K562 (cell line): ENCODE results near the gene MED19. TPM values are rescaled to one million over a fixed set of nuclear protein-coding genes. Genes with fewer than 3 reads are reported as not detected.

Experiments used
- CBX3 ChIP-seq, 2 experiments: IDR thresholded peaks; 1 replicate in 1 of 2; 2 replicates in 1 of 2; pipeline ENCODE4 v1.6.1; 2012; ENCODE audit warnings: inconsistent platforms in 2 of 2, low read length in 2 of 2, borderline replicate concordance in 1 of 2, control low read depth in 1 of 2
- FOXP1 ChIP-seq: sonication (generic); formaldehyde crosslinking; IDR thresholded peaks from 2 replicates; pipeline ENCODE4 v1.8.0; 2022; ENCODE audit warnings: mild to moderate bottlenecking, missing genetic modification reagents
- GABPA ChIP-seq: fragments of 200-800 bp; sonication (Bioruptor generic); conservative IDR thresholded peaks from 2 replicates; pipeline ENCODE4 v1.6.1; 2016; ENCODE audit warnings: low read depth, missing genetic modification characterization, missing compliant biosample characterization
- LCOR ChIP-seq: sonication (generic); formaldehyde crosslinking; IDR thresholded peaks from 2 replicates; pipeline ENCODE4 v1.8.0; 2022; ENCODE audit warnings: mild to moderate bottlenecking, missing genetic modification reagents
- MITF ChIP-seq: IDR thresholded peaks from 2 replicates; pipeline ENCODE4 v1.6.1; 2014; ENCODE audit warnings: antibody characterized with exemption
- MTA3 ChIP-seq: fragments of 450-650 bp; formaldehyde crosslinking; IDR thresholded peaks from 2 replicates; pipeline ENCODE4 v1.6.1; 2017; ENCODE audit warnings: mild to moderate bottlenecking, borderline replicate concordance
- NFIX ChIP-seq: fragments of 250-450 bp; sonication (Bioruptor Pico); IDR thresholded peaks from 2 replicates; pipeline ENCODE4 v1.4.0; 2020; ENCODE audit warnings: low read depth, mild to moderate bottlenecking, moderate library complexity
- NR2C1 ChIP-seq, 2 experiments: fragments of 450-650 bp; IDR thresholded peaks; 2 replicates each; pipeline ENCODE4 v1.6.1; 2017; ENCODE audit warnings: mild to moderate bottlenecking in 2 of 2, antibody characterized with exemption in 1 of 2, inconsistent platforms in 1 of 2, missing compliant biosample characterization in 1 of 2, missing genetic modification characterization in 1 of 2
- PHF8 ChIP-seq: fragments of 200-600 bp; sonication (generic); IDR thresholded peaks from 2 replicates; pipeline ENCODE4 v1.6.1; 2012; ENCODE audit warnings: mixed run types, mild to moderate bottlenecking, inconsistent platforms, low read length, moderate library complexity, borderline replicate concordance
- POLR2A ChIP-seq: fragments of 450-650 bp; conservative IDR thresholded peaks from 2 replicates; pipeline ENCODE4 v1.6.1; 2016
- POLR2AphosphoS5 ChIP-seq: IDR thresholded peaks from 2 replicates; pipeline ENCODE4 v1.6.1; 2011; ENCODE audit warnings: mild to moderate bottlenecking, low read depth, low read length, moderate library complexity; ENCODE audit not compliant: control insufficient read depth, insufficient read depth
- SMAD2 ChIP-seq: fragments of 150-350 bp; IDR thresholded peaks from 2 replicates; pipeline ENCODE4 v1.6.1; 2014; ENCODE audit warnings: low read depth, mild to moderate bottlenecking, low read length
- SREBF1 ChIP-seq: fragments of 150-350 bp; IDR thresholded peaks from 2 replicates; pipeline ENCODE4 v1.6.1; 2014; ENCODE audit warnings: antibody characterized with exemption, low read depth, low read length, borderline replicate concordance
- TAL1 ChIP-seq: fragments of 450-650 bp; IDR thresholded peaks from 2 replicates; pipeline ENCODE4 v1.6.1; 2016; ENCODE audit warnings: mild to moderate bottlenecking
- TRIM28 ChIP-seq: fragments of 450-650 bp; IDR thresholded peaks from 2 replicates; pipeline ENCODE4 v1.6.1; 2017
- ZFP30 ChIP-seq: fragments of 250-450 bp; sonication (Bioruptor Pico); IDR thresholded peaks from 2 replicates; pipeline ENCODE4 v1.8.0; 2022; ENCODE audit warnings: moderate library complexity, mild to moderate bottlenecking, inconsistent platforms, borderline replicate concordance
- ZNF584 ChIP-seq: fragments of 200-800 bp; sonication (Bioruptor generic); IDR thresholded peaks from 2 replicates; pipeline ENCODE4 v1.6.1; 2016; ENCODE audit warnings: low read depth, mild to moderate bottlenecking, missing genetic modification characterization, missing compliant biosample characterization
- ZSCAN32 ChIP-seq: fragments of 450-650 bp; formaldehyde crosslinking; IDR thresholded peaks from 2 replicates; pipeline ENCODE4 v1.4.0; 2020; ENCODE audit warnings: mild to moderate bottlenecking, moderate library complexity
- polyA plus RNA-seq, 8 experiments: library from polyadenylated mRNA; depleted of rRNA in 4 of 8; stranded (reverse) in 5 of 8; unstranded in 3 of 8; fragments of >200 nt; fragmentation: Nextera tagmentation in 2 of 8; fragmentation: Illumina TruSeq in 1 of 8; extraction: Ambion mirVana in 2 of 8; extraction: Trizol in 1 of 8; gene quantifications; 2 replicates each; pipeline versions ENCODE4 v1.2.1 to v1.2.3, GENCODE V29; 2011 to 2014; ENCODE audit warnings: inconsistent platforms in 1 of 8, missing spikeins in 1 of 8
- total RNA-seq, 7 experiments: library from RNA; depleted of rRNA in 6 of 7; stranded (reverse); fragments of >200 nt in 6 of 7; fragmentation: Illumina TruSeq in 2 of 7; extraction: Trizol in 2 of 7; gene quantifications; 2 replicates each; pipeline versions ENCODE4 v1.2.1 to v1.2.3, GENCODE V29; 2011 to 2021; ENCODE audit warnings: low replicate concordance in 1 of 7
- TF ChIP-seq, protein P1 (sequence below): sonication (generic); formaldehyde crosslinking; IDR thresholded peaks from 2 replicates; pipeline ENCODE4 v1.8.0; 2022; ENCODE audit warnings: mild to moderate bottlenecking, missing genetic modification reagents
- TF ChIP-seq, protein P2 (sequence below), 2 experiments: IDR thresholded peaks; 2 replicates each; pipeline ENCODE4 v1.6.1; 2012; ENCODE audit warnings: improper control_type of control experiment in 2 of 2, low read depth in 2 of 2, low read length in 2 of 2, borderline replicate concordance in 1 of 2
- TF ChIP-seq, protein P3 (sequence below): fragments of 250-450 bp; sonication (Bioruptor Pico); IDR thresholded peaks from 2 replicates; pipeline ENCODE4 v1.5.0; 2021

The MED19 gene
- total and polyA plus RNA-seq, 9 of the 15 experiments (the other 6 are each of a cell fraction or from before 2014, with no cell fraction given) = 7.3 to 23.5 (median 15.0) TPM

DNA sequence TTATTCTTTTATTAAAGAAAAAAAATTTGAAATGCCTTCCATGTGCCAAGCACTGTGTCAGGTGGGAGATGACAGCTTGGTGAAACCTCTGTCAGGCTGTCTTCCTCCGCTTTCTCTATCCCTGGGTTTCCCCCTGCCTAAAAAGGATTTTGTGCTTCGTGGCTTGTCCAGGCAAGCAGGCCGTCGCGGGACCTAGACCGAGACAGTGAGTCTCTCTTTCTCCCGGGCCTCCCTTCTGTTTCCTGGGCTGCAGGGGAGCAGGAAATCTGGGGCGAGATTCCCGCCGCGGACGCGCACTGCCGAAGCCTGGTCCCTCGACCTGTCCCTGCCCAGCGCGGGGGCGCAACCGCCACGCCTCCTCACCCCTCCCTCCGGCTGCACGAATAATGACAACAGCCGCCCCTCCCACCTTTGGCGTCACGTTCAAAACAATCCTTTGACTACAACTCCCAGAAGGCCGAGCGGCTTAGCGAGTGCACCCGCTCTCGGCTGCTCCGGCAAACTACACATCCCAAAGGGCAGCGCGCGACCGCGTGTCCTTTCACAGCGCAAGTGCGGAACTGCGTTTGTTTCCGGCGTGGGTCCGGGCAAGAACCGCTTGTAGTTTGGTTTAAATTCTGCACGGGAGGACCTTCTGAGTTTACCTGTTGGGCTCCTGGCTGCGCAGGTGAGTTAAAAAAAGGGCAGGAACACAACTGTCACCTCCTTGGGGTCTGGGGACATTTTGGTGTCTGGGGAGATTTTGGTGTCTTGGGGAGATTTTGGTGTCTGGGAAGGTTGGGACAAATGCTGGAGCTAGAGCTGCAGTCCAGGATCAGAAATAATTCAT is 54.6 kb downstream of the MED19 start, which contains the start of gene CLP1 (continued):
- TF ChIP-seq NR2C1 (IDR thresholded peaks at IDR 0.05) (peak; percentile 65), NR2C1 (tag; IDR thresholded peaks at IDR 0.05) (peak; percentile 83), FOXP1 (CRISPR knock-in tag) (0 out of 2 replicates have a peak, but pooled peaks have one; percentile 84), LCOR (CRISPR knock-in tag) (0 out of 2 replicates have a peak, but pooled peaks have one; percentile 51), ZFP30 (no peak), MITF (0 out of 2 replicates have a peak, but pooled peaks have one; percentile 39), SMAD2 (no peak), TAL1 (no peak), POLR2AphosphoS5 (peak; percentile 52), ZNF584 (CRISPR knock-in tag) (no peak), ZSCAN32 (CRISPR knock-in tag) (no peak; the same call in 1 of the 2 replicates), MTA3 (no peak), PHF8 (peak; percentile 86; the same call in 1 of the 2 replicates), SREBF1 (peak; percentile 66), CBX3 (IDR thresholded peaks at IDR 0.05; ENCODE audit: borderline replicate concordance in 1 of 2, low read length in 2 of 2) (peak in 1 of 2 experiments; percentile 64; a peak in 1 of 3 replicates), POLR2A (peak; percentile 83), TRIM28 (no peak), GABPA (peak; percentile 92), NFIX (no peak)
- TF ChIP-seq, protein P1, sequence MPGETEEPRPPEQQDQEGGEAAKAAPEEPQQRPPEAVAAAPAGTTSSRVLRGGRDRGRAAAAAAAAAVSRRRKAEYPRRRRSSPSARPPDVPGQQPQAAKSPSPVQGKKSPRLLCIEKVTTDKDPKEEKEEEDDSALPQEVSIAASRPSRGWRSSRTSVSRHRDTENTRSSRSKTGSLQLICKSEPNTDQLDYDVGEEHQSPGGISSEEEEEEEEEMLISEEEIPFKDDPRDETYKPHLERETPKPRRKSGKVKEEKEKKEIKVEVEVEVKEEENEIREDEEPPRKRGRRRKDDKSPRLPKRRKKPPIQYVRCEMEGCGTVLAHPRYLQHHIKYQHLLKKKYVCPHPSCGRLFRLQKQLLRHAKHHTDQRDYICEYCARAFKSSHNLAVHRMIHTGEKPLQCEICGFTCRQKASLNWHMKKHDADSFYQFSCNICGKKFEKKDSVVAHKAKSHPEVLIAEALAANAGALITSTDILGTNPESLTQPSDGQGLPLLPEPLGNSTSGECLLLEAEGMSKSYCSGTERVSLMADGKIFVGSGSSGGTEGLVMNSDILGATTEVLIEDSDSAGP = no peak
- TF ChIP-seq, protein P2, sequence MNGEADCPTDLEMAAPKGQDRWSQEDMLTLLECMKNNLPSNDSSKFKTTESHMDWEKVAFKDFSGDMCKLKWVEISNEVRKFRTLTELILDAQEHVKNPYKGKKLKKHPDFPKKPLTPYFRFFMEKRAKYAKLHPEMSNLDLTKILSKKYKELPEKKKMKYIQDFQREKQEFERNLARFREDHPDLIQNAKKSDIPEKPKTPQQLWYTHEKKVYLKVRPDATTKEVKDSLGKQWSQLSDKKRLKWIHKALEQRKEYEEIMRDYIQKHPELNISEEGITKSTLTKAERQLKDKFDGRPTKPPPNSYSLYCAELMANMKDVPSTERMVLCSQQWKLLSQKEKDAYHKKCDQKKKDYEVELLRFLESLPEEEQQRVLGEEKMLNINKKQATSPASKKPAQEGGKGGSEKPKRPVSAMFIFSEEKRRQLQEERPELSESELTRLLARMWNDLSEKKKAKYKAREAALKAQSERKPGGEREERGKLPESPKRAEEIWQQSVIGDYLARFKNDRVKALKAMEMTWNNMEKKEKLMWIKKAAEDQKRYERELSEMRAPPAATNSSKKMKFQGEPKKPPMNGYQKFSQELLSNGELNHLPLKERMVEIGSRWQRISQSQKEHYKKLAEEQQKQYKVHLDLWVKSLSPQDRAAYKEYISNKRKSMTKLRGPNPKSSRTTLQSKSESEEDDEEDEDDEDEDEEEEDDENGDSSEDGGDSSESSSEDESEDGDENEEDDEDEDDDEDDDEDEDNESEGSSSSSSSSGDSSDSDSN (IDR thresholded peaks at IDR 0.05; ENCODE audit: borderline replicate concordance in 1 of 2, low read depth in 2 of 2, low read length in 2 of 2) = peak in 1 of 2 experiments; percentile 74; a peak in 2 of 4 replicates
- TF ChIP-seq, protein P3, sequence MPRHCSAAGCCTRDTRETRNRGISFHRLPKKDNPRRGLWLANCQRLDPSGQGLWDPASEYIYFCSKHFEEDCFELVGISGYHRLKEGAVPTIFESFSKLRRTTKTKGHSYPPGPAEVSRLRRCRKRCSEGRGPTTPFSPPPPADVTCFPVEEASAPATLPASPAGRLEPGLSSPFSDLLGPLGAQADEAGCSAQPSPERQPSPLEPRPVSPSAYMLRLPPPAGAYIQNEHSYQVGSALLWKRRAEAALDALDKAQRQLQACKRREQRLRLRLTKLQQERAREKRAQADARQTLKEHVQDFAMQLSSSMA (CRISPR knock-in tag) = no peak
